Transverse colon (tissue), 4 donors: ENCODE measurements around the gene AZU1.

Experiments used
- EP300 ChIP-seq: sonication (generic); formaldehyde crosslinking; IDR thresholded peaks from one replicate; pipeline ENCODE4 v1.6.1; 2017; ENCODE audit warnings: antibody characterized with exemption, low read depth
- POLR2A ChIP-seq: fragments of 450-650 bp; IDR thresholded peaks from one replicate; pipeline ENCODE4 v1.6.1; 2016; ENCODE audit warnings: antibody characterized with exemption, mild to moderate bottlenecking, moderate library complexity
- POLR2AphosphoS5 ChIP-seq, 3 donors: sonication (generic); formaldehyde crosslinking; IDR thresholded peaks; one replicate each; pipeline ENCODE4 v1.6.1; 2016; ENCODE audit warnings: antibody characterized with exemption in 3 of 3
- TF ChIP-seq, protein P1 (sequence below), 5 experiments: fragments of 200-600 bp in 3 of 5; fragments of 450-650 bp in 2 of 5; sonication (generic) in 3 of 5; IDR thresholded peaks; 1 replicate in 2 of 5; 2 replicates in 3 of 5; pipeline ENCODE4 v1.5.1; 2016 to 2017; ENCODE audit warnings: antibody characterized with exemption in 5 of 5, inconsistent platforms in 3 of 5, mild to moderate bottlenecking in 2 of 5, moderate library complexity in 1 of 5

DNA sequence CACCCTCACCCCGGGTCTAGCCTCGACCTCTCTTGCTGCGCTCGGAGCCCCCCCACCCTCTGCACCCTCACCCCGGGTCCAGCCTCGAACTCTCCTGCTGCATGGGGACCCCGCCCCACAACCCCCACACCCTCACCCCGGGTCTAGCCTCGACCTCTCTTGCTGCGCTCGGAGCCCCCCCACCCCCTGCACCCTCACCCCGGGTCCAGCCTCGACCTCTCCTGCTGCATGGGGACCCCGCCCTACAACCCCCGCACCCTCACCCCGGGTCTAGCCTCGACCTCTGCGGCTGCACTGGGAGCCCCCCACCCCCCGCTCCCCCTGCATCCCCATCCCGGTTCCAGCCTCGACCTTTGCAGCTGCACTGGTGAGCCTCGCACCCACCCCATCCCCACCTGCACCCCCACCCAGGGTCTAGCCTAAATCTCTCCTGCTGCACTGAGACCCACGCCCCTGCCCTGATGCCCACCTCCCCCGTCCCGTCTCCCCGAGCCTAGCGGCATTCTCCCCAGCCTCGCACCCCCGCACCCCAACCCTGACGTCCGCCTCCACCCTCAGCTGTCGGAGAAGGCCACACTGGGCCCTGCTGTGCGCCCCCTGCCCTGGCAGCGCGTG lies 33.6 kb downstream of the AZU1 start:
- TF ChIP-seq, protein P1, sequence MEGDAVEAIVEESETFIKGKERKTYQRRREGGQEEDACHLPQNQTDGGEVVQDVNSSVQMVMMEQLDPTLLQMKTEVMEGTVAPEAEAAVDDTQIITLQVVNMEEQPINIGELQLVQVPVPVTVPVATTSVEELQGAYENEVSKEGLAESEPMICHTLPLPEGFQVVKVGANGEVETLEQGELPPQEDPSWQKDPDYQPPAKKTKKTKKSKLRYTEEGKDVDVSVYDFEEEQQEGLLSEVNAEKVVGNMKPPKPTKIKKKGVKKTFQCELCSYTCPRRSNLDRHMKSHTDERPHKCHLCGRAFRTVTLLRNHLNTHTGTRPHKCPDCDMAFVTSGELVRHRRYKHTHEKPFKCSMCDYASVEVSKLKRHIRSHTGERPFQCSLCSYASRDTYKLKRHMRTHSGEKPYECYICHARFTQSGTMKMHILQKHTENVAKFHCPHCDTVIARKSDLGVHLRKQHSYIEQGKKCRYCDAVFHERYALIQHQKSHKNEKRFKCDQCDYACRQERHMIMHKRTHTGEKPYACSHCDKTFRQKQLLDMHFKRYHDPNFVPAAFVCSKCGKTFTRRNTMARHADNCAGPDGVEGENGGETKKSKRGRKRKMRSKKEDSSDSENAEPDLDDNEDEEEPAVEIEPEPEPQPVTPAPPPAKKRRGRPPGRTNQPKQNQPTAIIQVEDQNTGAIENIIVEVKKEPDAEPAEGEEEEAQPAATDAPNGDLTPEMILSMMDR (IDR thresholded peaks at IDR 0.05): no peak
- TF ChIP-seq POLR2AphosphoS5 (IDR thresholded peaks at IDR 0.05) (no peak), POLR2A (no peak), EP300 (no peak)
